ENCODE data around the gene CHADL. TPM values are rescaled to one million over a fixed set of nuclear protein-coding genes. Genes with fewer than 3 reads are reported as not detected.

The CHADL gene
- total RNA-seq, 3 donors from 2014 or later (not counting 1 experiment from before 2014, with no cell fraction given): 0.35 to 1.2 (median 0.36) TPM

DNA sequence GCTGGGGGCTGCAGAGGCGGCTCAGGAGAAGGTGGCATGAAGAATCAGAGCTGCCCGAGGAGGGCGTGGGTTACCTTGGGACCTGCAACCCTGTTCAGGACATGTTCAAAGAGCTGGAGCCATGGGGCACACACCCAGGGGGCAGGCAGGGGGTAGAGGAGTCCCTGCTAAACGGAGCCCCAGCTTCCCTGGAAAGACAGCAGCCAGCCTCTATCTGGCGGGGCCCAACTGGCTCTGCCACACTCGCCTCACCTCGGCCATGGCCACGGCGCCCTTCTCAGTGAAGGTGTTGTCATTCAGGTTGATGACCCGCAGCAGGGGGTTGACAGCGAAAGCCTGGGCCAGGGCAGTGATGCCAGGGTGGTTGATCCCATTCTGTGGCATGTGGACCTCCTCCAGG, 17.0 kb upstream of the CHADL start:
- 92% methylated on average over 11 of the region's 11 CpGs for WGBS (ENCODE audit: insufficient coverage)
- Mint-ChIP-seq H3K27me3 (ENCODE audit: low read depth in 2 of 2) (no peaks in the 10 kb centered on the region), H3K4me1 (no peaks in the 10 kb centered on the region), H3K9me3 (no peaks in the 10 kb centered on the region), H3K36me3 (no peaks in the 10 kb centered on the region), H3K4me3 (no peak overlapping the region), H3K27ac (no peak overlapping the region)
- TF ChIP-seq CTCF (IDR thresholded peaks at IDR 0.05): no peak
- Histone ChIP-seq H3K36me3 (ENCODE audit: control insufficient read depth, insufficient read depth, low read length) (peaks cover 74% of the 10 kb centered on the region), H3K9me3 (ENCODE audit: control insufficient read depth, insufficient read depth, low read length) (no peaks in the 10 kb centered on the region), H3K27me3 (ENCODE audit: control insufficient read depth, insufficient read depth, low read length) (no peaks in the 10 kb centered on the region), H3K4me3 (ENCODE audit: low read length) (no peak overlapping the region), H3K27ac (ENCODE audit: low read length) (no peak overlapping the region), H3K4me1 (ENCODE audit: control insufficient read depth, insufficient read depth, low read length) (no peaks in the 10 kb centered on the region)
- DNase-seq (no peak), ATAC-seq (no peak)
- intact Hi-C loops (cut with micrococcal nuclease): no loop called here

DNA sequence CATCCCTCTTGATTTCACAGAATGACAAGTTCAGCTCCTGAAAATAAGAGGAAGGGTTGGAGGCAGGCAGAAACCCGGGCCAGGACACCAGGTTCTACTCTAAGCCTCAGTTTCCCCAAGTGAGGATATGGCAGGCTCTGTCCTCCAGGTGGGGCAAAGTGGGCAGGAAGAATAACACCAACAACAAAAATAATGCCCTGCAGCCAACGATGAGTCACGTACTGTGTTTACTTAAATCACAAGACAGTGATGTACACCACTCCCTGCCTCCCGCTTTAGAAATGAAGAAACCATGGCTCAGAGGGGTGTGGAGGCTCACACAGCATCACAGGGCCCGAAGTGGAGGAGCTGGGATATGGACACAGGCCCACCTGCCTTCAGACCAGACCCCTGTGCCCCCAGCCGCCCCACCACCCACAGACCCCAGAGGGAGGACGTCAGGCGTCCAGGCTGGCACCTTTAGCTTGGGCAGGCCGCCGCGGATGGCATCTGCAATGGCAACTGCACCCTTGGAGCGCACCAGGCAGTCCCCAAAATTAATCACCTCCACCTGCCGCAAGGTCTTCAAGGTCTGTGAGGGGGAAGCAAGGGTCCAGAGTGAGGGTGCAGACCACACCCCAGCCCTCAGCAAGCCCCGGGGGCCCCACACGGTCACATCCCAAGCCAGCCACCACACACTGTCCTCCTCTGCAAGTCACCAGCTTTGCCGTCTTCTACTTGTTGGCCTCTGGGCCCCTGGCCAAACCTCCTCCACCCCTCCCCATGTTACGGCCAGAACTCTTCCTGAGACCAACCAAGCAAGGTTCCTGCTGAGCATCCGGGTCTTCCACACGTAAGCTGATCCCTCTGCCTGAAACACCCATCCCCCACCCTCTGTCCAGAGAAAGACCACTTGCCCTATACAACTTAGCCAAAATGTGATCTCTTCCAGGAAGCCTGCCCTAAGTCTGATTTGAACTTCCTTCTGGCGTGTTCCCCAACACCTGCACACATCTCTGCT, 15.8 kb upstream of the CHADL start:
- Histone ChIP-seq H3K9me3 (ENCODE audit: control insufficient read depth, insufficient read depth, low read length) (no peaks in the 10 kb centered on the region), H3K4me1 (ENCODE audit: control insufficient read depth, insufficient read depth, low read length) (no peaks in the 10 kb centered on the region), H3K27ac (ENCODE audit: low read length) (no peak overlapping the region), H3K36me3 (ENCODE audit: control insufficient read depth, insufficient read depth, low read length) (peaks cover 71% of the 10 kb centered on the region), H3K27me3 (ENCODE audit: control insufficient read depth, insufficient read depth, low read length) (no peaks in the 10 kb centered on the region), H3K4me3 (ENCODE audit: low read length) (no peak overlapping the region)
- Mint-ChIP-seq H3K36me3 (no peaks in the 10 kb centered on the region), H3K4me3 (no peak overlapping the region), H3K27me3 (ENCODE audit: low read depth in 2 of 2) (no peaks in the 10 kb centered on the region), H3K9me3 (no peaks in the 10 kb centered on the region), H3K4me1 (no peaks in the 10 kb centered on the region), H3K27ac (no peak overlapping the region)
- 97% methylated on average over 20 of the region's 20 CpGs for WGBS (ENCODE audit: insufficient coverage)
- intact Hi-C loops (cut with micrococcal nuclease): no loop called here
- no peak for TF ChIP-seq CTCF (IDR thresholded peaks at IDR 0.05)
- DNase-seq (no peak), ATAC-seq (no peak)

- H3K4me3 ChIP-seq (ENCODE audit: low read length): no peak overlapping the region
- ATAC-seq: no peak
- TF ChIP-seq CTCF (IDR thresholded peaks at IDR 0.05): no peak
- no peak for DNase-seq
- no peaks in the 10 kb centered on the region for H3K27me3 ChIP-seq (ENCODE audit: control insufficient read depth, insufficient read depth, low read length)
- Mint-ChIP-seq H3K9me3 (no peaks in the 10 kb centered on the region), H3K4me1 (no peaks in the 10 kb centered on the region), H3K27ac (no peak overlapping the region), H3K27me3 (ENCODE audit: low read depth in 2 of 2) (no peaks in the 10 kb centered on the region), H3K4me3 (no peak overlapping the region), H3K36me3 (no peaks in the 10 kb centered on the region)
- intact Hi-C loops (cut with micrococcal nuclease): no loop called here
- no peak overlapping the region for H3K27ac ChIP-seq (ENCODE audit: low read length)
- H3K36me3 ChIP-seq (ENCODE audit: control insufficient read depth, insufficient read depth, low read length): peaks cover 78% of the 10 kb centered on the region
- no peaks in the 10 kb centered on the region for H3K4me1 ChIP-seq (ENCODE audit: control insufficient read depth, insufficient read depth, low read length)
- no peaks in the 10 kb centered on the region for H3K9me3 ChIP-seq (ENCODE audit: control insufficient read depth, insufficient read depth, low read length)
- 90% methylated on average over 7 of the region's 7 CpGs for WGBS (ENCODE audit: insufficient coverage)
Measured at GRCh38 chr22:41254230-41254629, 13.5 kb upstream of the CHADL start.

Measured in natural killer cell (primary cell).